Measurements from ENCODE around the gene SLC1A3. TPM values are rescaled to one million over a fixed set of nuclear protein-coding genes. Genes with fewer than 3 reads are reported as not detected.

Gene SLC1A3
- total RNA-seq, 1 experiment from 2014 or later, result 18.6 TPM

DNA sequence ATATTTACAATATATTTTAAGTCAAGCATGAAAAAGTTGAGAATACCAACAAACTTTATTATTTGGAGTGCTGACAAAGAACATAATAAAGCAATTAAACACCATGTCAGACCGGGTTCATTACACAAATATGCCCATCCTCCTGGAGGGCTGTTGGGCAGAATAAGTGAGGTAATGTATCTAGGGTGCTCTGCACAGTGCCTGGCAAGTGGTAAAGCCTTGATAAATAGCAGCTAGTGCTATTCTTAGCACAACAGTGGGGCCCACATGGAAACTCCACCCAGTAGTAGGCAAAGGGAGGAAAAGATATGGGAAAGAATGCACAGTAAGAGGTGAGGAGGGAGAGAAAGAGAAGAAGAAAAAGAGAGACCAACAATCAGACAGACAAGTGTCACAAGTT lies 97.7 kb downstream of the SLC1A3 start:
- Mint-ChIP-seq H3K4me1 (peaks cover 8 to 10% of the 10 kb centered on the region in 2 experiments), H3K27me3 (ENCODE audit: low read depth) (peaks cover 6% of the 10 kb centered on the region), H3K9me3 (peaks cover 5 to 8% of the 10 kb centered on the region in 2 experiments; a peak in 1 of 5 replicates), H3K4me3 (no peak overlapping the region), H3K27ac (no peak overlapping the region), H3K36me3 (ENCODE audit: insufficient read depth in 1 of 3, low read depth in 3 of 3) (peaks cover 0 to 6% (median 0%) of the 10 kb centered on the region in 3 experiments; a peak in 1 of 7 replicates)
- no peak overlapping the region for H2BK12ac ChIP-seq (ENCODE audit: insufficient read length, low read depth, low read length)
- no peak overlapping the region for H3T11ph ChIP-seq (ENCODE audit: low read length)
- no peak overlapping the region for H3K9ac ChIP-seq (ENCODE audit: extremely low read depth, insufficient read length, low read length)
- H3K18ac ChIP-seq (ENCODE audit: insufficient read length, low read depth, low read length), result no peak overlapping the region
- no peaks in the 10 kb centered on the region for H3K79me2 ChIP-seq (ENCODE audit: insufficient read depth, low read length)
- no peak overlapping the region for H3K23ac ChIP-seq (ENCODE audit: insufficient read length, low read depth, low read length)
- H3K79me1 ChIP-seq (ENCODE audit: insufficient read depth, low read depth, low read length, poor library complexity, severe bottlenecking), result no peaks in the 10 kb centered on the region
- no peak overlapping the region for H3K56ac ChIP-seq (ENCODE audit: insufficient read length, low read depth, low read length)
- H4K20me1 ChIP-seq (ENCODE audit: control insufficient read depth, insufficient read depth, insufficient read length), result no peaks in the 10 kb centered on the region
- H4K8ac ChIP-seq (replicated peaks; ENCODE audit: insufficient read length, low read depth, low read length), result no peak overlapping the region
- H4K91ac ChIP-seq (ENCODE audit: insufficient read length, low read depth, low read length), result no peak overlapping the region
- H2AK5ac ChIP-seq (ENCODE audit: insufficient read length, low read length), result no peak overlapping the region
- no peak overlapping the region for H3K4ac ChIP-seq (ENCODE audit: low read depth, low read length)
- H3K9me3 ChIP-seq (ENCODE audit: control insufficient read depth, low read depth, low read length), result no peaks in the 10 kb centered on the region
- no peak overlapping the region for H2AFZ ChIP-seq (ENCODE audit: low read length)
- H4K5ac ChIP-seq (ENCODE audit: insufficient read length, low read depth, low read length), result no peak overlapping the region
- no peak overlapping the region for H3K14ac ChIP-seq (ENCODE audit: insufficient read depth, low read length)
- H2BK120ac ChIP-seq (ENCODE audit: low read depth, low read length, poor library complexity, severe bottlenecking), result no peak overlapping the region
- WGBS (ENCODE audit: extremely low coverage, insufficient read length, low lambda C conversion rate), result no CpG with 5 or more reads among the region's 1 CpG
- H3K23me2 ChIP-seq (ENCODE audit: insufficient read length, low read depth, low read length, poor library complexity, severe bottlenecking), result no peaks in the 10 kb centered on the region
- no peak overlapping the region for H2BK5ac ChIP-seq (ENCODE audit: insufficient read length, low read length)
- DNase-seq, result no peak
- H2BK15ac ChIP-seq (ENCODE audit: low read depth, low read length), result no peak overlapping the region
- no peaks in the 10 kb centered on the region for H3K27me3 ChIP-seq (ENCODE audit: insufficient read depth, low read length)
- TF ChIP-seq, protein P1, sequence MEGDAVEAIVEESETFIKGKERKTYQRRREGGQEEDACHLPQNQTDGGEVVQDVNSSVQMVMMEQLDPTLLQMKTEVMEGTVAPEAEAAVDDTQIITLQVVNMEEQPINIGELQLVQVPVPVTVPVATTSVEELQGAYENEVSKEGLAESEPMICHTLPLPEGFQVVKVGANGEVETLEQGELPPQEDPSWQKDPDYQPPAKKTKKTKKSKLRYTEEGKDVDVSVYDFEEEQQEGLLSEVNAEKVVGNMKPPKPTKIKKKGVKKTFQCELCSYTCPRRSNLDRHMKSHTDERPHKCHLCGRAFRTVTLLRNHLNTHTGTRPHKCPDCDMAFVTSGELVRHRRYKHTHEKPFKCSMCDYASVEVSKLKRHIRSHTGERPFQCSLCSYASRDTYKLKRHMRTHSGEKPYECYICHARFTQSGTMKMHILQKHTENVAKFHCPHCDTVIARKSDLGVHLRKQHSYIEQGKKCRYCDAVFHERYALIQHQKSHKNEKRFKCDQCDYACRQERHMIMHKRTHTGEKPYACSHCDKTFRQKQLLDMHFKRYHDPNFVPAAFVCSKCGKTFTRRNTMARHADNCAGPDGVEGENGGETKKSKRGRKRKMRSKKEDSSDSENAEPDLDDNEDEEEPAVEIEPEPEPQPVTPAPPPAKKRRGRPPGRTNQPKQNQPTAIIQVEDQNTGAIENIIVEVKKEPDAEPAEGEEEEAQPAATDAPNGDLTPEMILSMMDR (conservative IDR thresholded peaks at IDR 0.05), result no peak
- H3K27ac ChIP-seq (ENCODE audit: insufficient read length, low read depth, low read length), result no peak overlapping the region
- H2BK20ac ChIP-seq (ENCODE audit: low read depth, low read length, poor library complexity, severe bottlenecking), result no peak overlapping the region
- H3K4me1 ChIP-seq (ENCODE audit: insufficient read depth, low read length), result no peaks in the 10 kb centered on the region
- H3K4me2 ChIP-seq (ENCODE audit: insufficient read depth, insufficient read length, low read length), result no peak overlapping the region

Measured in H9 (cell line).